Prostate gland (tissue), 2 donors: Measurements from ENCODE around the gene FMNL2. TPM values are rescaled to one million over a fixed set of nuclear protein-coding genes. Genes with fewer than 3 reads are reported as not detected.

Experiments used
- DNase-seq: peaks from one replicate; pipeline ENCODE4 v3.0.0-alpha.2; 2019; ENCODE audit warnings: low spot score
- H3K27ac ChIP-seq, 2 donors: fragments of 200-600 bp; sonication (generic); 2 replicates each; pipeline ENCODE4 v1.5.1; 2017 to 2019
- H3K27me3 ChIP-seq: fragments of 200-600 bp; sonication (generic); replicated peaks from 2 replicates; pipeline ENCODE4 v1.5.1; 2019; ENCODE audit not compliant: insufficient read depth
- H3K36me3 ChIP-seq, 2 donors: fragments of 200-600 bp; sonication (generic); 1 replicate in 1 of 2; 2 replicates in 1 of 2; pipeline versions ENCODE4 v1.5.1 to v1.8.1; 2017 to 2019
- H3K4me1 ChIP-seq: fragments of 200-600 bp; sonication (generic); replicated peaks from 2 replicates; pipeline ENCODE4 v1.5.1; 2019
- H3K4me3 ChIP-seq, 2 donors: fragments of 200-600 bp; sonication (generic); 2 replicates each; pipeline ENCODE4 v1.5.1; 2017 to 2019
- H3K9me3 ChIP-seq: fragments of 200-600 bp; sonication (generic); 2 replicates; pipeline ENCODE4 v1.5.1; 2017
- CTCF ChIP-seq, 4 experiments: fragments of 200-600 bp in 2 of 4; fragments of 450-650 bp in 2 of 4; sonication (generic) in 2 of 4; IDR thresholded peaks; 1 replicate in 3 of 4; 2 replicates in 1 of 4; pipeline ENCODE4 v1.5.1; 2016 to 2019; ENCODE audit warnings: antibody characterized with exemption in 4 of 4, mild to moderate bottlenecking in 2 of 4, moderate library complexity in 2 of 4
- POLR2A ChIP-seq: fragments of 450-650 bp; IDR thresholded peaks from one replicate; pipeline ENCODE4 v1.6.1; 2016; ENCODE audit warnings: antibody characterized with exemption, mild to moderate bottlenecking
- POLR2AphosphoS5 ChIP-seq: sonication (generic); formaldehyde crosslinking; IDR thresholded peaks from one replicate; pipeline ENCODE4 v1.6.1; 2017; ENCODE audit warnings: antibody characterized with exemption
- WGBS: methylation state at CpG from one replicate; pipeline ENCODE4 v1.1.5; 2018; 5-methylcytosine and 5-hydroxymethylcytosine counted together
- intact Hi-C: fragments of 100-400 bp; cut with DNase I; formaldehyde crosslinking; loops from one replicate; pipeline ENCODE4 v1.14.2; 2022
- total RNA-seq, 2 donors: library from RNA; depleted of rRNA; stranded (reverse); fragments of >200 nt; gene quantifications; one replicate each; pipeline ENCODE4 v1.1.0, GENCODE V29; 2016

FMNL2 gene
- total RNA-seq, 2 donors from 2014 or later, result 9.8 to 19.4 TPM

GRCh38 chr2:152557273-152557888 is 222.4 kb downstream of the FMNL2 start:
- 78% methylated on average over 4 of the region's 4 CpGs for WGBS
- intact Hi-C loops, result no loop called here
- H3K9me3 ChIP-seq, result no peaks in the 10 kb centered on the region

GRCh38 chr2:152558158-152558984 is 223.4 kb downstream of the FMNL2 start:
- intact Hi-C loops, result no loop called here
- no peak for TF ChIP-seq POLR2AphosphoS5
- TF ChIP-seq POLR2A, result no peak
- no peak for TF ChIP-seq CTCF (IDR thresholded peaks at IDR 0.05)
- Histone ChIP-seq H3K4me1 (no peaks in the 10 kb centered on the region), H3K27ac (no peak overlapping the region), H3K4me3 (no peak overlapping the region), H3K9me3 (no peaks in the 10 kb centered on the region), H3K27me3 (no peaks in the 10 kb centered on the region), H3K36me3 (no peaks in the 10 kb centered on the region)
- no peak for DNase-seq
- 55% methylated on average over 7 of the region's 7 CpGs for WGBS

More at GRCh38 chr2:152557273-152557888, 222.4 kb downstream of the FMNL2 start:
- no peak for DNase-seq
- Histone ChIP-seq H3K36me3 (no peaks in the 10 kb centered on the region), H3K27me3 (no peaks in the 10 kb centered on the region), H3K4me3 (no peak overlapping the region), H3K27ac (no peak overlapping the region), H3K4me1 (no peaks in the 10 kb centered on the region)
- no peak for TF ChIP-seq POLR2AphosphoS5
- TF ChIP-seq CTCF (IDR thresholded peaks at IDR 0.05), result no peak
- no peak for TF ChIP-seq POLR2A

- H3K36me3 ChIP-seq, result no peaks in the 10 kb centered on the region
- no peak overlapping the region for H3K27ac ChIP-seq
- H3K9me3 ChIP-seq, result no peaks in the 10 kb centered on the region
- WGBS, result 81% methylated on average over 4 of the region's 4 CpGs
- no peaks in the 10 kb centered on the region for H3K27me3 ChIP-seq
- no peaks in the 10 kb centered on the region for H3K4me1 ChIP-seq
- DNase-seq, result no peak
- intact Hi-C loops, result no loop called here
- TF ChIP-seq POLR2AphosphoS5 (no peak), CTCF (IDR thresholded peaks at IDR 0.05) (no peak)
- no peak overlapping the region for H3K4me3 ChIP-seq
These were observed 224.0 kb downstream of the FMNL2 start for GRCh38 chr2:152559008-152559407.

- Histone ChIP-seq H3K36me3 (no peaks in the 10 kb centered on the region), H3K4me1 (no peaks in the 10 kb centered on the region), H3K4me3 (no peak overlapping the region), H3K27me3 (no peaks in the 10 kb centered on the region), H3K9me3 (no peaks in the 10 kb centered on the region), H3K27ac (no peak overlapping the region)
- TF ChIP-seq POLR2A, result no peak
- no peak for TF ChIP-seq CTCF (IDR thresholded peaks at IDR 0.05)
- intact Hi-C loops, result no loop called here
- DNase-seq, result no peak
These were observed 225.2 kb downstream of the FMNL2 start for GRCh38 chr2:152560166-152560565.
